Vagina (tissue), 2 donors: ENCODE measurements around the gene EMX1. TPM values are rescaled to one million over a fixed set of nuclear protein-coding genes. Genes with fewer than 3 reads are reported as not detected.

Experiments used
- DNase-seq, 2 donors: peaks; one replicate each; pipeline ENCODE4 v3.0.0-alpha.2; 2017; ENCODE audit errors: extremely low spot score in 2 of 2
- H3K27ac ChIP-seq: fragments of 200-600 bp; sonication (generic); one replicate; pipeline ENCODE4 v1.5.1; 2019
- H3K27me3 ChIP-seq: fragments of 200-600 bp; sonication (generic); one replicate; pipeline ENCODE4 v1.5.1; 2019
- H3K36me3 ChIP-seq, 2 donors: fragments of 200-600 bp; sonication (generic); one replicate each; pipeline ENCODE4 v1.5.1; 2017 to 2019
- H3K4me1 ChIP-seq: fragments of 200-600 bp; sonication (generic); one replicate; pipeline ENCODE4 v1.5.1; 2019
- H3K4me3 ChIP-seq, 2 donors: fragments of 200-600 bp; sonication (generic); 1 replicate in 1 of 2; 2 replicates in 1 of 2; pipeline ENCODE4 v1.5.1; 2016 to 2019
- H3K9me3 ChIP-seq: fragments of 200-600 bp; sonication (generic); one replicate; pipeline ENCODE4 v1.5.1; 2019
- CTCF ChIP-seq, 3 experiments: fragments of 450-650 bp in 2 of 3; fragments of 200-600 bp in 1 of 3; sonication (generic) in 1 of 3; IDR thresholded peaks; one replicate each; pipeline ENCODE4 v1.5.1; 2017 to 2019; ENCODE audit warnings: antibody characterized with exemption in 3 of 3, mild to moderate bottlenecking in 2 of 3, moderate library complexity in 2 of 3
- POLR2A ChIP-seq, 2 donors: fragments of 450-650 bp; IDR thresholded peaks; one replicate each; pipeline ENCODE4 v1.6.1; 2017; ENCODE audit warnings: antibody characterized with exemption in 2 of 2, mild to moderate bottlenecking in 2 of 2, moderate library complexity in 2 of 2
- POLR2AphosphoS5 ChIP-seq, 2 donors: sonication (generic); formaldehyde crosslinking; IDR thresholded peaks; one replicate each; pipeline ENCODE4 v1.9.0; 2017; ENCODE audit warnings: antibody characterized with exemption in 2 of 2, mild to moderate bottlenecking in 2 of 2, low read depth in 1 of 2; ENCODE audit not compliant: insufficient read depth in 1 of 2
- intact Hi-C: fragments of 100-400 bp; cut with DNase I; formaldehyde crosslinking; loops from one replicate; pipeline ENCODE4 v1.15.1; 2023
- total RNA-seq: library from RNA; depleted of rRNA; stranded (reverse); fragments of >200 nt; gene quantifications from one replicate; pipeline ENCODE4 v1.2.3, GENCODE V29; 2016

The EMX1 gene
- total RNA-seq, 1 donor from 2014 or later, result not detected

- no peak overlapping the region for H3K4me3 ChIP-seq
- no peak overlapping the region for H3K27ac ChIP-seq
- intact Hi-C loops, result no loop called here
- TF ChIP-seq POLR2A (IDR thresholded peaks at IDR 0.05) (no peak), CTCF (IDR thresholded peaks at IDR 0.05) (no peak)
- H3K27me3 ChIP-seq, result no peaks in the 10 kb centered on the region
- peaks cover 11% of the 10 kb centered on the region for H3K4me1 ChIP-seq
- H3K36me3 ChIP-seq, result no peaks in the 10 kb centered on the region
- no peaks in the 10 kb centered on the region for H3K9me3 ChIP-seq
- no peak for DNase-seq
These were observed 22.2 kb upstream of the EMX1 start for GRCh38 chr2:72895154-72895553.

- H3K27me3 ChIP-seq, result no peaks in the 10 kb centered on the region
- H3K27ac ChIP-seq, result no peak overlapping the region
- no peak for DNase-seq
- no peaks in the 10 kb centered on the region for H3K9me3 ChIP-seq
- intact Hi-C loops, result no loop called here
- TF ChIP-seq CTCF (IDR thresholded peaks at IDR 0.05) (no peak), POLR2AphosphoS5 (IDR thresholded peaks at IDR 0.05; ENCODE audit: insufficient read depth in 1 of 2, low read depth in 1 of 2) (no peak), POLR2A (IDR thresholded peaks at IDR 0.05) (no peak)
- peaks cover 11% of the 10 kb centered on the region for H3K4me1 ChIP-seq
- peak overlapping the region in 1 of 2 donors; percentile 6 for H3K4me3 ChIP-seq
- H3K36me3 ChIP-seq, result no peaks in the 10 kb centered on the region
These were observed 21.5 kb upstream of the EMX1 start for GRCh38 chr2:72895759-72896281.

- intact Hi-C loops, result no loop called here
- Histone ChIP-seq H3K4me1 (peaks cover 11% of the 10 kb centered on the region), H3K4me3 (no peak overlapping the region), H3K36me3 (no peaks in the 10 kb centered on the region), H3K27ac (no peak overlapping the region), H3K27me3 (no peaks in the 10 kb centered on the region), H3K9me3 (no peaks in the 10 kb centered on the region)
- DNase-seq, result no peak
- TF ChIP-seq POLR2A (IDR thresholded peaks at IDR 0.05) (no peak), CTCF (IDR thresholded peaks at IDR 0.05) (no peak), POLR2AphosphoS5 (IDR thresholded peaks at IDR 0.05; ENCODE audit: insufficient read depth in 1 of 2, low read depth in 1 of 2) (no peak)
These were observed 20.9 kb upstream of the EMX1 start for GRCh38 chr2:72896446-72896845.

GRCh38 chr2:72897785-72898584 is 19.3 kb upstream of the EMX1 start:
- TF ChIP-seq POLR2AphosphoS5 (IDR thresholded peaks at IDR 0.05; ENCODE audit: insufficient read depth in 1 of 2, low read depth in 1 of 2) (no peak), CTCF (IDR thresholded peaks at IDR 0.05) (no peak), POLR2A (IDR thresholded peaks at IDR 0.05) (no peak)
- Histone ChIP-seq H3K27me3 (no peaks in the 10 kb centered on the region), H3K4me3 (no peak overlapping the region), H3K36me3 (no peaks in the 10 kb centered on the region), H3K9me3 (no peaks in the 10 kb centered on the region), H3K4me1 (peaks cover 11% of the 10 kb centered on the region), H3K27ac (no peak overlapping the region)
- no peak for DNase-seq
- intact Hi-C loops, result no loop called here

GRCh38 chr2:72898585-72898906 is 18.8 kb upstream of the EMX1 start:
- H3K9me3 ChIP-seq, result no peaks in the 10 kb centered on the region
- H3K4me1 ChIP-seq, result peaks cover 11% of the 10 kb centered on the region
- TF ChIP-seq CTCF (IDR thresholded peaks at IDR 0.05) (no peak), POLR2AphosphoS5 (IDR thresholded peaks at IDR 0.05; ENCODE audit: insufficient read depth in 1 of 2, low read depth in 1 of 2) (no peak), POLR2A (IDR thresholded peaks at IDR 0.05) (no peak)
- intact Hi-C loops, result no loop called here
- no peak overlapping the region for H3K4me3 ChIP-seq
- DNase-seq, result no peak
- H3K27ac ChIP-seq, result no peak overlapping the region
- no peaks in the 10 kb centered on the region for H3K27me3 ChIP-seq
- no peaks in the 10 kb centered on the region for H3K36me3 ChIP-seq
